Epithelial cell of proximal tubule (primary cell): ENCODE measurements around the gene FAHD1. TPM values are rescaled to one million over a fixed set of nuclear protein-coding genes. Genes with fewer than 3 reads are reported as not detected.

Experiments used
- DNase-seq: peaks from one replicate; pipeline ENCODE4 v3.0.0-alpha.2; 2011; ENCODE audit warnings: low read depth
- H3K4me3 ChIP-seq: 2 replicates; pipeline ENCODE4 v1.5.1; 2011; ENCODE audit warnings: low read depth, mild to moderate bottlenecking, low read length
- total RNA-seq: library from RNA; depleted of rRNA; stranded (reverse); fragments of >200 nt; gene quantifications from 2 replicates; pipeline ENCODE4 v1.2.3, GENCODE V29; 2015
- TF ChIP-seq, protein P1 (sequence below): conservative IDR thresholded peaks from 2 replicates; pipeline ENCODE4 v1.5.1; 2012; ENCODE audit warnings: low read depth, mild to moderate bottlenecking, low read length

Gene FAHD1
- total RNA-seq, 1 donor from 2014 or later: 59.2 TPM

DNA sequence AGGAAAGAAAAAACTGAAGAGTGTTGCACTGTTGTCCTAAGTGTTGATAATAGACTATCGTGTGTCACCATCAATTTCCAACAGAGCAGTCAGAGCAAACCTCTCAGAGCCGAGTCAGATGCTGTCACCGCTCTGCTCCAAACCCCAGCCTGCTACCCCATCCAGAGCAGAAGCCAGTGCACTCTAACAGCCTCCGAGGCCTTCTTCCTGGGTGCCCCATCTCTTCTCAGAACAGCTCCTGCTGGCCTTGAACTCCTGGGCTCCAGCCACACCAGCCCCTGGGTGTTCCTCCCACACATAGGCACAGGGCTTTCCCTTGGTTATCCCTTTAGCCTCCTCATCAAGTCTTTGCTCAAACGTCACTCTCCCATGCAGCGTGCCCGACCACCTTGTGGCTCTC lies 24.0 kb downstream of the FAHD1 start:
- DNase-seq: no peak
- H3K4me3 ChIP-seq: no peak overlapping the region
- TF ChIP-seq, protein P1, sequence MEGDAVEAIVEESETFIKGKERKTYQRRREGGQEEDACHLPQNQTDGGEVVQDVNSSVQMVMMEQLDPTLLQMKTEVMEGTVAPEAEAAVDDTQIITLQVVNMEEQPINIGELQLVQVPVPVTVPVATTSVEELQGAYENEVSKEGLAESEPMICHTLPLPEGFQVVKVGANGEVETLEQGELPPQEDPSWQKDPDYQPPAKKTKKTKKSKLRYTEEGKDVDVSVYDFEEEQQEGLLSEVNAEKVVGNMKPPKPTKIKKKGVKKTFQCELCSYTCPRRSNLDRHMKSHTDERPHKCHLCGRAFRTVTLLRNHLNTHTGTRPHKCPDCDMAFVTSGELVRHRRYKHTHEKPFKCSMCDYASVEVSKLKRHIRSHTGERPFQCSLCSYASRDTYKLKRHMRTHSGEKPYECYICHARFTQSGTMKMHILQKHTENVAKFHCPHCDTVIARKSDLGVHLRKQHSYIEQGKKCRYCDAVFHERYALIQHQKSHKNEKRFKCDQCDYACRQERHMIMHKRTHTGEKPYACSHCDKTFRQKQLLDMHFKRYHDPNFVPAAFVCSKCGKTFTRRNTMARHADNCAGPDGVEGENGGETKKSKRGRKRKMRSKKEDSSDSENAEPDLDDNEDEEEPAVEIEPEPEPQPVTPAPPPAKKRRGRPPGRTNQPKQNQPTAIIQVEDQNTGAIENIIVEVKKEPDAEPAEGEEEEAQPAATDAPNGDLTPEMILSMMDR: no peak

DNA sequence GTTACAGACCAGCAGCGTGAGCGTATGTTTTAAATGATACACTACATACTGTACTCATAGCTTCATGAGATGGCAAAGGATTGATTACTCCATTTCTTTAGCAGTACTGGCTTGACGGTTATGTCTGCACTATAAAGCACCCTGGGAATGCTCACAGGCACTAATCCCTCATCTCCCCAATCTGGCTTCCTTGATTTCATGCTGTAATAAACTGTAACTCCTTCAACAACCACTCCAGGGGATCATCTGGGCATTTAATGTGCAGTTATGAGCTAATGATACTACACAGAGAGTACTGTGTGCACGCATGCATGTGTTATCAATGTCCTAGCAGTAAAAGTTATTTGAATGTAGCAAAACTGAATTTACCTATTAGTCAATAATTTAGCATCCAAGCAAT lies 24.8 kb downstream of the FAHD1 start:
- TF ChIP-seq, protein P1: no peak
- no peak for DNase-seq
- no peak overlapping the region for H3K4me3 ChIP-seq

DNA sequence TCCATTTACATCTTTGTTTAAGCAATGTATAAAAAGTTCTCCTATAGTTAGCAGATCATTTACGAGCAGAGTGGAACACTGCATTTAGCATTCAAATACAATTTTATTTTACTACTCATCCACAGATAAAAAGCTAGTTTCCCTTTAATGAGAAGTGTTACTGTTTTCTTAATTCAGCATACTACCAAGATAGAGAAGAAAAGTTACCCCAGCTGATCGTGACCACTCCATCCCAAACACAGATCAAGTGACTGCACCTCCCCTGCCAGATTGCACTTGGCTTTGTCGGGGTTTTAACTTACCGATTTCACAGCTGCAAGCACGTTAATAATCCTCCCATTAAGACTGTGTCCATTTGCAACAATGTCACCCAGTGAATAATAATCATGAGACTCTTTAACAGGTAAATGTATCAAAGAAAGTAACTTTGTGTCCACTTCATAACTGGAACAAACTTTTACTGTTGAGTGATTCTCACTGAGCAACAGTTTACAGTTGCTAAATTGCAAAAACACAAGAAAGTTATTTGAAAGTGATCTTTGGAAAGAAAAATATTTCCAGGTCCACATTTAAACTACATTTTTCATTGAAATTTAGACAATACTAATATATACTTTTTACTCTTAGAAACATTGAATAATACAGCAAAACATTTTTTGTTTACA lies 30.6 kb downstream of the FAHD1 start:
- TF ChIP-seq, protein P1: no peak
- no peak overlapping the region for H3K4me3 ChIP-seq
- DNase-seq: no peak

DNA sequence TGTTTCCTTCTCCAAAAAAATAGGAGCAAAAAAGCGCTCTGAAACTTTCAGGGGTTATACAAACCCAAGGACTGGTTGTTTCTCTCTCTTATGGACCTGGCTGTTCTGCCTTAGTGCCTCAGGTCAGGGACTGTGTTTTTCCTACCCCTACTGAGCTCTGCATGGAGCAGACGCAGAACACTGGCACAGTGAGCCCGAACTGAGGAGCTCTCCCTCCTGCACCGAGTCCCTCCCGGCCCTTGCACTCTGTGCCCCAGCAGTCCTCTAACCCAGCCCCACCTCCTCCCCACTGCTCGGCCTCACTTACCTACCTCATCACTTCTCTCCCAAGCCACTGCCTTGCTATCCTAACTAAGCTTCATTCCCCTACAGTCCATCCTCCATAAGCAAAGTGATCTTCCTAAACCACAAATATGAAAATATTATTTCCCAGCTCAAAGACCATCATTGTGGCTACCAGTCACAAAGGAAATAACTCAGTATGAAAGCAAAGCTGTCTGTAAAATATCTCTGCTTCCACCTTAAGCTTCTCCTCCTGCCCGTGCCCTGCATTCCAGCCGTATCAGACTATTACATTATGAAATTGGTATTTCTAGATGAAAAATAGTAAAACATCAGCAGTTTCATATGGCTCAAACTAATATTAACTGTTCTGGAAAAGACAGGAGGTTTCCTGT lies 31.3 kb downstream of the FAHD1 start:
- TF ChIP-seq, protein P1: no peak
- H3K4me3 ChIP-seq: no peak overlapping the region
- no peak for DNase-seq

DNA sequence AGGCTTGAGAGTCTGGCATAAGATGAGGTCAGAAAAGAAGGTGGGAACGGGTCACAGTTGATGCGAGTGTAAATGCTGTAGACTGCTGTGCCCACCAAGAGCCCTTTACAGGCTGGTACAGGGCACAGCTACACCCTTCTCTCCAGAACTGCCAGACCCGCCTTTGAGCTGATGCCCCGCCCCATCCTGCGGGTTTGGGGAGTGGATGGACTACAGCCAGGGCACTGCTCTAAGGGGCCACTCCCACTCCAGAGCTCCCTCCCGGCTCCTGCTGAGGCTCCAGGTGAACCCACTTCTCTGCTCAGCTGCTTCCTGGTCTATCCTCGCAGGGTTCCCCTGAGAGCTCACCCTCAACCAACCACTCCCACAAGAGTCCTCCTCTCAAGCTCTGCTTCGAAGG lies 32.6 kb downstream of the FAHD1 start:
- no peak overlapping the region for H3K4me3 ChIP-seq
- DNase-seq: no peak
- TF ChIP-seq, protein P1: no peak

DNA sequence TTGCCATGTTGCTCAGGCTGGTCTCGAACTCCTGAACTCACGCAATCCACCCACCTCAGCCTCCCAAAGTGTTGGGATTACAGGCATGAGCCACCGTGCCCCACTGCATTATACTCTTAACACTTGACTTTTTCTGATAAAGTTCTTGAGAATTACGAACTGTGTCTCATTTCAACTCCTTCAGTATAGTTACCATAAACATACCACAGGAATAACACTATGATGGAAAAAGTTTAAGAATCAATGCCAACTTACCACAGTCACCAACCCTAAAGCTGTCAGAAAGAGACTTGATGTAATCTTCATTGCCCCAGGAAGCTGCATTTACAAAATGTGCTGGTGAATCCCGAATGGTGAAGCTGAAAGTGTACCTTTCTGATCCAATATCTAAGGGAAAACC lies 34.7 kb downstream of the FAHD1 start:
- no peak overlapping the region for H3K4me3 ChIP-seq
- TF ChIP-seq, protein P1: no peak
- DNase-seq: no peak

DNA sequence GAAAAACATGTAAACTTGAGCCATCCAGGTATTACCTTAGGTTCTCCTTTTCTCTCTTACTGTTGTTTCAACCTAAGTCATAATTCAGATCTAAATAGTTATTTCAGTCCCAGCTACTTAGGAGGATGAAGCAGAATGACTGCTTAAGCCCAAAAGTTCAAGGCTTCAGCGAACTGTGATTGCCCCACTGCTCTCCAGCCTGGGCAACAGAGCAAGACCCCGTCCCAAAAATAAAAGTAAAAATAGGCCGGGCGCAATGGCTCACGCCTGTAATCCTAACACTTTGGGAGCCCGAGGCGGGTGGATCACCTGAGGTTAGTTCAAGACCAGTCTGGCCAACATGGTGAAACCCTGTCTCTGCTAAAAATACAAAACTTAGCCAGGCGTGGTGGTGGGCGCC lies 35.4 kb downstream of the FAHD1 start:
- TF ChIP-seq, protein P1: no peak
- DNase-seq: no peak
- H3K4me3 ChIP-seq: no peak overlapping the region
